ENCODE results near the gene DISC1. TPM values are rescaled to one million over a fixed set of nuclear protein-coding genes. Genes with fewer than 3 reads are reported as not detected.

Gene DISC1
- total RNA-seq, 1 donor from 2014 or later = 5.2 TPM

DNA sequence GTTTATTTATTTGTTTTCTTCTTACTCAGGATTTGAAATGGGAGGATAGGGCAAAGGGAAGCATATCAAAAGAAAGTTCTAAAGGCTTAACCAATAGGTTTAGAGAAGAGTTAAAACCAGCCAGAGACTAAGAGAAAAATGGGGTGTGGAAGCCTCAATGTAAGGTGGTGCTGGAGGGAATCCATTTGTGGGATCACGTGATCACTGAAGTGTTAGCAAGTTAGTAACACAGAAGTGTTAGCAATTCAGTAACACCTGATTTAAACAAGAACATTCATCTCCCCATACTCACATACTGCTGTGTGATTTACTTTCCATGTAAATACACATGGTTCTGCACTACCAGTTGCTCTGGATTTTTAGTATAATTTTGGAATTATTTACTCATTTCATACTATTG, 451.2 kb downstream of the DISC1 start:
- H3K27ac Mint-ChIP-seq = no peak overlapping the region
- TF ChIP-seq, protein P1, sequence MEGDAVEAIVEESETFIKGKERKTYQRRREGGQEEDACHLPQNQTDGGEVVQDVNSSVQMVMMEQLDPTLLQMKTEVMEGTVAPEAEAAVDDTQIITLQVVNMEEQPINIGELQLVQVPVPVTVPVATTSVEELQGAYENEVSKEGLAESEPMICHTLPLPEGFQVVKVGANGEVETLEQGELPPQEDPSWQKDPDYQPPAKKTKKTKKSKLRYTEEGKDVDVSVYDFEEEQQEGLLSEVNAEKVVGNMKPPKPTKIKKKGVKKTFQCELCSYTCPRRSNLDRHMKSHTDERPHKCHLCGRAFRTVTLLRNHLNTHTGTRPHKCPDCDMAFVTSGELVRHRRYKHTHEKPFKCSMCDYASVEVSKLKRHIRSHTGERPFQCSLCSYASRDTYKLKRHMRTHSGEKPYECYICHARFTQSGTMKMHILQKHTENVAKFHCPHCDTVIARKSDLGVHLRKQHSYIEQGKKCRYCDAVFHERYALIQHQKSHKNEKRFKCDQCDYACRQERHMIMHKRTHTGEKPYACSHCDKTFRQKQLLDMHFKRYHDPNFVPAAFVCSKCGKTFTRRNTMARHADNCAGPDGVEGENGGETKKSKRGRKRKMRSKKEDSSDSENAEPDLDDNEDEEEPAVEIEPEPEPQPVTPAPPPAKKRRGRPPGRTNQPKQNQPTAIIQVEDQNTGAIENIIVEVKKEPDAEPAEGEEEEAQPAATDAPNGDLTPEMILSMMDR (IDR thresholded peaks at IDR 0.05; ENCODE audit: unreplicated experiment) = no peak
- peaks cover 14% of the 10 kb centered on the region for H3K9me3 Mint-ChIP-seq (ENCODE audit: low read depth)
- H3K27me3 Mint-ChIP-seq = peaks cover 15% of the 10 kb centered on the region
- no peaks in the 10 kb centered on the region for H3K36me3 Mint-ChIP-seq (ENCODE audit: insufficient read depth)
- no peak overlapping the region for H3K4me3 Mint-ChIP-seq (ENCODE audit: low read depth)
- DNase-seq (ENCODE audit: low spot score, unreplicated experiment) = no peak
- peaks cover 1% of the 10 kb centered on the region for H3K4me1 Mint-ChIP-seq (ENCODE audit: low read depth)

- Mint-ChIP-seq H3K27ac (no peak overlapping the region), H3K27me3 (no peaks in the 10 kb centered on the region), H3K9me3 (ENCODE audit: low read depth) (peaks cover 9% of the 10 kb centered on the region), H3K4me3 (ENCODE audit: low read depth) (no peak overlapping the region), H3K4me1 (ENCODE audit: low read depth) (no peaks in the 10 kb centered on the region), H3K36me3 (ENCODE audit: insufficient read depth) (no peaks in the 10 kb centered on the region)
- DNase-seq (ENCODE audit: low spot score, unreplicated experiment) = peak; percentile 49
- TF ChIP-seq, protein P1 (IDR thresholded peaks at IDR 0.05; ENCODE audit: unreplicated experiment) = no peak
Measured at GRCh38 chr1:232084584-232085223, 458.1 kb downstream of the DISC1 start.

GRCh38 chr1:232090816-232091215, 464.2 kb downstream of the DISC1 start:
- Mint-ChIP-seq H3K9me3 (ENCODE audit: low read depth) (no peaks in the 10 kb centered on the region), H3K4me1 (ENCODE audit: low read depth) (no peaks in the 10 kb centered on the region), H3K27me3 (peaks cover 8% of the 10 kb centered on the region), H3K36me3 (ENCODE audit: insufficient read depth) (no peaks in the 10 kb centered on the region), H3K27ac (no peak overlapping the region), H3K4me3 (ENCODE audit: low read depth) (no peak overlapping the region)
- TF ChIP-seq, protein P1 (IDR thresholded peaks at IDR 0.05; ENCODE audit: unreplicated experiment) = no peak
- no peak for DNase-seq (ENCODE audit: low spot score, unreplicated experiment)

Other genes starting within 250 kb of the DISC1 start
- gene EGLN1, start 204.5 kb upstream of the DISC1 start, total RNA-seq = 18.3 and 19.9 TPM in 2 replicates
- 33.2 and 35.6 TPM in 2 replicates for gene TSNAX, start 98.1 kb upstream of the DISC1 start, total RNA-seq

All from progenitor cell of endocrine pancreas (in vitro differentiated cells).